OCI-LY3 (cell line): ENCODE measurements around the gene CMIP.

Source experiments
- H2AFZ ChIP-seq: fragments of 200-600, 300-600 bp; shearing (Covaris generic); 2 replicates; pipeline ENCODE4 v1.6.0; 2014; ENCODE audit warnings: antibody characterized with exemption, low read depth, low read length
- H3K27ac ChIP-seq: fragments of 200-600, 300-600 bp; sonication (generic); 2 replicates; pipeline ENCODE4 v1.5.1; 2014; ENCODE audit warnings: mild to moderate bottlenecking, low read length, moderate library complexity, mixed read lengths
- H3K27me3 ChIP-seq: fragments of 200-600, 300-600 bp; sonication (generic); 2 replicates; pipeline ENCODE4 v1.6.1; 2014; ENCODE audit warnings: low read depth, low read length, mixed read lengths
- H3K36me3 ChIP-seq: fragments of 200-600, 300-600 bp; sonication (generic); replicated peaks from 2 replicates; pipeline ENCODE3; 2014; ENCODE audit warnings: low read depth, low read length, mixed read lengths
- H3K4me1 ChIP-seq: fragments of 300-600, 200-600 bp; sonication (generic); 2 replicates; pipeline ENCODE4 v1.6.1; 2014; ENCODE audit warnings: low read length, mixed read lengths
- H3K4me2 ChIP-seq: fragments of 200-600, 300-600 bp; sonication (generic); 2 replicates; pipeline ENCODE4 v1.6.1; 2014; ENCODE audit warnings: low read length, mixed read lengths
- H3K4me3 ChIP-seq: fragments of 300-600, 200-600 bp; sonication (generic); 2 replicates; pipeline ENCODE4 v1.5.1; 2014; ENCODE audit warnings: antibody characterized with exemption, mild to moderate bottlenecking, low read length, moderate library complexity
- H3K79me2 ChIP-seq: fragments of 300-600, 200-600 bp; shearing (Covaris generic); 2 replicates; pipeline ENCODE4 v1.6.1; 2014; ENCODE audit warnings: mild to moderate bottlenecking, low read length, mixed read lengths
- H3K9ac ChIP-seq: fragments of 300-600, 200-600 bp; shearing (Covaris generic); 2 replicates; pipeline ENCODE4 v1.6.0; 2014; ENCODE audit warnings: mild to moderate bottlenecking, low read length, moderate library complexity
- H3K9me3 ChIP-seq: fragments of 200-600, 300-600 bp; shearing (Covaris generic); 2 replicates; pipeline ENCODE4 v1.6.1; 2014; ENCODE audit warnings: low read length, mixed read lengths; ENCODE audit not compliant: insufficient read depth
- H4K20me1 ChIP-seq: fragments of 200-600, 300-600 bp; sonication (generic); 2 replicates; pipeline ENCODE4 v1.6.1; 2016; ENCODE audit warnings: low read length, mixed read lengths; ENCODE audit not compliant: insufficient read depth
- CTCF ChIP-seq: fragments of 200-600, 300-600 bp; sonication (generic); IDR thresholded peaks from 2 replicates; pipeline ENCODE4 v1.5.1; 2014; ENCODE audit warnings: antibody characterized with exemption, low read length, low read depth
- EZH2phosphoT487 ChIP-seq: fragments of 200-600 bp; shearing (Covaris generic); IDR thresholded peaks from 2 replicates; pipeline ENCODE4 v1.6.1; 2018; ENCODE audit warnings: antibody characterized with exemption, mixed run types, low read depth

CMIP gene

DNA sequence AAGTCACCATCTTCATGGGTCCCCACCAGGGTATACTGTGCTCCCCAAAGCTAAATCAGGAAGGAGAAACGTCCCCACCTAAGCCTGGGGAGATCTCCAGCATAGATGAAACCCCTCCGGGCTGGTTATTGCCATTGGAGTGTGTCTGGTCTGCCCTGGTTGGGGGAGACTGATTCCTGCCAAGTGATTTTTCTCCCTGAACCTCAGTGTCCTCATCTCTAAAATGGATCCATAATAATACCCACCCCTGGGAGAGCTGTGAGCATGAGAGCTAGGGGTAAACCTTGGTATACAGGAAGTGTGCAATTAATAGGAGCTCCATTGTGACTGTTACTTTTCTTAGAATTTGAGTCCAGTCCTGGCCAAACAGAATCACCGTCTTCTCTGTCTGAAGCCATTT is 111.1 kb downstream of the CMIP start:
- TF ChIP-seq CTCF (no peak), EZH2phosphoT487 (no peak)
- Histone ChIP-seq H2AFZ (no peak overlapping the region), H3K27me3 (no peaks in the 10 kb centered on the region), H3K4me1 (no peaks in the 10 kb centered on the region), H3K36me3 (no peaks in the 10 kb centered on the region), H3K4me3 (no peak overlapping the region), H4K20me1 (peaks cover 93% of the 10 kb centered on the region), H3K9ac (no peak overlapping the region), H3K9me3 (no peaks in the 10 kb centered on the region), H3K79me2 (peaks cover 77% of the 10 kb centered on the region), H3K27ac (no peak overlapping the region), H3K4me2 (no peak overlapping the region)

DNA sequence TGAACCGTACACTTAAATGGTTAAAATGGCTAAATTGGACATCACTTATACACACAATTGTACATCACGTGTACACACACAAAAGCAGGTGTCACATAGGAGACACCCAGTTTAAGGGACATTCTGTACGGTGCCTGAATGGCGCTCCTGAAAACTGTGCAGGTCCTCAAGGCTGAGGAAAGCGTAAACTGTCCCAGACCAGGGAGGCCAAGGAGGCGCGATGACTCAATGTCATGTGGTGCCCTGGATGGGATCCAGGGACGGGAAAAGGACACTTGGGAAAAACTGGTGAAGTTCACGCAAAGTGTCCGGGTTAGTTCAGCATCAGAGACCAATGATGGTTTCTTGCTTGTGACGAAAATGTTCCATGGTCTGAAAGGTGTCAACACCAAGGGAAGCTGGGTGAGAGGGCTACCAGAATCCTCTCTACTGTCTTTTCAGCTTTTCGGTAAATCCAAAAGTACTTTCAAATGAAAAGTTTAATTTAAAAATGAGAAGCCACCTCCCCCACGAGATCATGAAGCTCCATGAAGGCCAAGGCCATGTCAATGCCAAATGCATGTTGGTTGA is 112.2 kb downstream of the CMIP start:
- Histone ChIP-seq H3K4me2 (no peak overlapping the region), H3K9me3 (no peaks in the 10 kb centered on the region), H3K4me1 (no peaks in the 10 kb centered on the region), H3K79me2 (peaks cover 76% of the 10 kb centered on the region), H3K4me3 (no peak overlapping the region), H3K36me3 (no peaks in the 10 kb centered on the region), H4K20me1 (peaks cover 93% of the 10 kb centered on the region), H3K27me3 (no peaks in the 10 kb centered on the region), H2AFZ (no peak overlapping the region), H3K9ac (no peak overlapping the region), H3K27ac (no peak overlapping the region)
- no peak for TF ChIP-seq CTCF
- TF ChIP-seq EZH2phosphoT487: no peak

- no peak overlapping the region for H3K27ac ChIP-seq
- no peaks in the 10 kb centered on the region for H3K9me3 ChIP-seq
- no peak for TF ChIP-seq CTCF
- TF ChIP-seq EZH2phosphoT487: no peak
- H3K4me3 ChIP-seq: no peak overlapping the region
- H3K9ac ChIP-seq: no peak overlapping the region
- H3K27me3 ChIP-seq: no peaks in the 10 kb centered on the region
- no peak overlapping the region for H2AFZ ChIP-seq
- no peaks in the 10 kb centered on the region for H3K36me3 ChIP-seq
- no peaks in the 10 kb centered on the region for H3K4me1 ChIP-seq
- peaks cover 93% of the 10 kb centered on the region for H4K20me1 ChIP-seq
- no peak overlapping the region for H3K4me2 ChIP-seq
- peaks cover 77% of the 10 kb centered on the region for H3K79me2 ChIP-seq
These were observed 113.5 kb downstream of the CMIP start for GRCh38 chr16:81558077-81558443.

DNA sequence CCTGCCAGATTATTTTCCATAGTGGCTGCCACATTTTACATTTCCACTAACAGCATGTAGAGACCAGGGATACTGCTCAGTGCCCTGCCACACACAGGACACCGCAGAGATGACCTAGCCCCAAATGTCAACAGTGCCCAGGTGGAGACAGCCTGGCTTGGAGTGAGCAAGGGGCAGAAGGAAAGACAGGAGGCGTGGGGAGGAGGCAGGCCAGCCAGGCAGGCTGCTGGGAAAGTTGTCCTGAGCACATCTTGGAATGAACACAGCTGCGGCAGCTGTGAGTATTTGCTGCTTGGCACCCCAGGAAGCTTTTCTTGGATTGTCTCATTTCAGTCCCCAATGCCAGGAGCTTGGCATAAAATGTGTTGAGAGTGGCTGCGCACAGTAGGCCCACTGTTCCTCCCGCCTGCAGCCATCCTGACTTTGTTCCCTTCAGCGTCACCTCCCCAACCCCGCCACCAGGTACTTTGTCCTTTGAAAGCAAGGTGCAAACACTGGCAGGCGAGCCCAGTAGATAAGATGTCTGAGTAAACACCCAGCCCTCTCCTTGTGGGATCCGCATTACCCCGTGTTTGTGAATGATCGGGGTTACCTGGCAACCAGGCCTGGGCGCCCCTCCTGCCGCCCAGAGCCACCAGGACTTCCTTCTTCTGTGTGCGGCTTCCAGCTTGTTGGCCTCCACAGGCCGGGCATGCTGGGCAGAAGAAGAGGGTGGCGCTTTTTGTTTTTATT is 114.0 kb downstream of the CMIP start:
- H3K79me2 ChIP-seq: peaks cover 81% of the 10 kb centered on the region
- H3K9me3 ChIP-seq: no peaks in the 10 kb centered on the region
- H4K20me1 ChIP-seq: peaks cover 93% of the 10 kb centered on the region
- H3K27me3 ChIP-seq: no peaks in the 10 kb centered on the region
- H3K4me3 ChIP-seq: no peak overlapping the region
- H3K27ac ChIP-seq: no peak overlapping the region
- H3K4me2 ChIP-seq: no peak overlapping the region
- no peak overlapping the region for H3K9ac ChIP-seq
- H3K4me1 ChIP-seq: no peaks in the 10 kb centered on the region
- TF ChIP-seq CTCF (no peak), EZH2phosphoT487 (no peak)
- H3K36me3 ChIP-seq: no peaks in the 10 kb centered on the region
- H2AFZ ChIP-seq: no peak overlapping the region
